Bronchial epithelial cell (primary cell): Measurements from ENCODE around the gene PTPN20. TPM values are rescaled to one million over a fixed set of nuclear protein-coding genes. Genes with fewer than 3 reads are reported as not detected.

Source experiments
- DNase-seq: peaks from one replicate; pipeline ENCODE4 v3.0.0-alpha.2; 2010; ENCODE audit warnings: low read depth
- FAIRE-seq: peaks from 2 replicates; lab custom pipeline; 2011; peaks lifted over from hg19 to GRCh38; lab: Jason Lieb, UNC
- H3K27me3 ChIP-seq: 2 replicates; pipeline ENCODE4 v1.5.1; 2011; ENCODE audit warnings: low read length; ENCODE audit not compliant: control insufficient read depth, insufficient read depth
- H3K36me3 ChIP-seq: 2 replicates; pipeline ENCODE4 v1.5.1; 2011; ENCODE audit warnings: low read length; ENCODE audit not compliant: control insufficient read depth, insufficient read depth
- H3K4me3 ChIP-seq: 2 replicates; pipeline ENCODE4 v1.5.1; 2011; ENCODE audit warnings: mild to moderate bottlenecking, low read depth, low read length, control low read depth
- total RNA-seq: library from RNA; depleted of rRNA; stranded (reverse); fragments of >200 nt; gene quantifications from 2 replicates; pipeline ENCODE4 v1.2.1, GENCODE V29; 2014
- TF ChIP-seq, protein P1 (sequence below): IDR thresholded peaks from 2 replicates; pipeline ENCODE4 v1.5.1; 2011; ENCODE audit warnings: mild to moderate bottlenecking, moderate library complexity, low read length, control low read depth, inconsistent platforms; ENCODE audit not compliant: insufficient read depth, severe bottlenecking

Gene PTPN20
- total RNA-seq, 1 donor from 2014 or later, result 2.1 TPM

DNA sequence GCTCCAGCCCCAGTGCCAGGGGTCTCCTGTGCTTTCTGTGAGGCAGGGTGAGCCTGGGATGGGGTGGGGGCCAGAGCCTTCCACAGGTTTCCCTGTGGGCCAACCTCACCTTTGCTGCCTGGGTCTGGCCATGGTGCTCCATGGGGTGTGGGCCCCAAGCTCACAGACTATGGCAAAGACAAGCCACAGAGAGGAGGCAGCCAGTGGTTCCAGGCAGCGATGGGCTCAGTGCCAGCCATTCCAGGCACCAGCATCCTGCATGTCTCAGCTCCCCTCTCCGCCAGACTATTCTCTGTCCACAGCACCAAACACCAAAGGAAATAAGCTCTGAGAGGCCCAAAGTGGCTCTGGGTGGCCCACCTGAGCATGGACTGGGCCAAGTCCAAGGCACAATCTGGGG is 133.5 kb downstream of the PTPN20 start:
- Histone ChIP-seq H3K36me3 (no peaks in the 10 kb centered on the region), H3K4me3 (no peak overlapping the region), H3K27me3 (no peaks in the 10 kb centered on the region)
- DNase-seq (no peak), FAIRE-seq (no peak)
- TF ChIP-seq, protein P1, sequence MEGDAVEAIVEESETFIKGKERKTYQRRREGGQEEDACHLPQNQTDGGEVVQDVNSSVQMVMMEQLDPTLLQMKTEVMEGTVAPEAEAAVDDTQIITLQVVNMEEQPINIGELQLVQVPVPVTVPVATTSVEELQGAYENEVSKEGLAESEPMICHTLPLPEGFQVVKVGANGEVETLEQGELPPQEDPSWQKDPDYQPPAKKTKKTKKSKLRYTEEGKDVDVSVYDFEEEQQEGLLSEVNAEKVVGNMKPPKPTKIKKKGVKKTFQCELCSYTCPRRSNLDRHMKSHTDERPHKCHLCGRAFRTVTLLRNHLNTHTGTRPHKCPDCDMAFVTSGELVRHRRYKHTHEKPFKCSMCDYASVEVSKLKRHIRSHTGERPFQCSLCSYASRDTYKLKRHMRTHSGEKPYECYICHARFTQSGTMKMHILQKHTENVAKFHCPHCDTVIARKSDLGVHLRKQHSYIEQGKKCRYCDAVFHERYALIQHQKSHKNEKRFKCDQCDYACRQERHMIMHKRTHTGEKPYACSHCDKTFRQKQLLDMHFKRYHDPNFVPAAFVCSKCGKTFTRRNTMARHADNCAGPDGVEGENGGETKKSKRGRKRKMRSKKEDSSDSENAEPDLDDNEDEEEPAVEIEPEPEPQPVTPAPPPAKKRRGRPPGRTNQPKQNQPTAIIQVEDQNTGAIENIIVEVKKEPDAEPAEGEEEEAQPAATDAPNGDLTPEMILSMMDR, result no peak

DNA sequence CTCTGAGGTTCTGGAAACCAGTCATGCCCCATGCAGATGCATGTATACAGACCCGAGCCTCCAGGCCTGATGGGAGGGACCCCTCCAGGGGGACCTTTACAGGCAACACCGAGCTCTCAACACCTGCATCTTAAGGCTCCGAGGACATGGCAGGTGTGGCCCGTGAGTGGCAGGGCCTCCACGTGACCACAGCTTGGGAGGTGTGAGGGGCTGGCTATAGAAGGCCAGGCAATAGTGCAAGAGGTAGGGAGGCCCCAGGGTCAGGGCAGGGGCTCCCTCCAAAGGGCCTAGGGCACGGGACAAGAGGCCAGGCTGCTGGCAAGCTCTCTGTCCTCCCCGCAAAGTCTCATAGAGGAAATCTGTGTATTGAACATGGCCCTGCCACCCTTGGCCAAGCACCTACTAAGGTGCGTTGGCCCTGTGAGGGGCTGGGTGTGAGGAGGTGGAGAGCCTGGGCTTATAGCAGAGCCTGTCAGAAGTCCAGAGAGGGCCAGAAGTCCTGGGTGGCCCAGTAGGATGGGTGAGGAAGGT is 134.2 kb downstream of the PTPN20 start:
- H3K36me3 ChIP-seq, result no peaks in the 10 kb centered on the region
- H3K27me3 ChIP-seq, result no peaks in the 10 kb centered on the region
- no peak for DNase-seq
- no peak overlapping the region for H3K4me3 ChIP-seq
- TF ChIP-seq, protein P1, result no peak
- FAIRE-seq, result peak; percentile 43

DNA sequence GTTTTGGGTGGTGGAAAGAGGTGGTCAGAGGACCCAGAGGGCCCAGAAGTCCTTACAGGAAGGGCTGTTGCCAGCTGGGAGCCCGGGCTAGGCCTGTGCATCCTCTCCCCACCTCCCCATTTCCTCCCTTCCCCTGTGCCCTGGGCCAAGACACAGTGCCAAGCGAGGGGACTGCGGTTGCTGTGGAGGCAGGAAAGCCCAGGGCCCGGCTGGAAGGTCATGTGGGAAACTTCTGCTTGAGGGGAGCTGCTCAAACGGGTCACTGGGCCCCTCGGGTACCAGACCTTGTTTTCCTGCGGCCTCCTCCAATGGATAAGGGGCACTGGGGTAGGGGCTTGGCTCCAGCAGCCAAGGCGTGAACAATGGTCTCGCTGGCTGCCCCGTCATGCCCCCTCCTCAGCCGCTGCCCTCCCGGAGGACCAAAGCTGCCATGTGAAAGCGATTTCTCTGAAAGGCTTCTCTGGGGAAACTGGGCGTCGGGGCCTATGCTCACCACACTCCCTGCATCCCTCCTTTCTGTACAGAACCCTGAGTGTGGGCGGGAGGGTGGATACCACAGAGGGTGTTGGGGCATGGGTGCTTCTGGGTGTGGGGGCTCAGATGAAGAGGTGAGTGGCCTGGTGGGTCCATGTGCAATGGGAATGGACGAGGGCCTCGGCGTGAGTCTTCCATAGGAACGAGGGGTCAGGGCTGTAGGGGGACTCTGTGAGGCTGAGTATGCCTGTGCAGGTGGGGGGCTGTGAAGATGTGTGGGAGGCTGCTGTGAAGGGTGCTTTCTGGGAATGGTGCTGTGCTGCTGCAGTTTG is 135.3 kb downstream of the PTPN20 start:
- H3K27me3 ChIP-seq, result no peaks in the 10 kb centered on the region
- TF ChIP-seq, protein P1, result no peak
- no peak for FAIRE-seq
- H3K36me3 ChIP-seq, result no peaks in the 10 kb centered on the region
- H3K4me3 ChIP-seq, result no peak overlapping the region
- DNase-seq, result no peak

DNA sequence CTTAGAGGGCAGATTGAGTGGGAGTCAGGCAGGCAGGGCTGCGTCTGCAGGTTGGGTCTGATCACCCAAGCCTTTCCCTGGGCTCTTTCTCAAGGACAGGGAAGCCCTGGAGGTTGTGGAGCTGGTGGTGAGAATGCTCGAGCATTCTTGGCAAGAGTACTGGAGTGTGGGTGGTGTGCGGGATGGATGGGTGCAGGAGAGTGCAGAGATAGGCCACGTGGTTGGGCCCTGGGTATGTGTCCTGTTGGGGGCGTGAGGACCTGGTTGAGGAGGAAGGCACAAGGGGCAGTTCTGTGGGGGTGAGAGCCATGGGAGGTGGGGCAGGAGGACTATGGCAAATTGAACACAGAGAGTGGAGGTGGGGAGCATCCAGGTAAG is 135.9 kb downstream of the PTPN20 start:
- FAIRE-seq (no peak), DNase-seq (no peak)
- H3K27me3 ChIP-seq, result no peaks in the 10 kb centered on the region
- no peaks in the 10 kb centered on the region for H3K36me3 ChIP-seq
- H3K4me3 ChIP-seq, result no peak overlapping the region
- TF ChIP-seq, protein P1, result no peak

DNA sequence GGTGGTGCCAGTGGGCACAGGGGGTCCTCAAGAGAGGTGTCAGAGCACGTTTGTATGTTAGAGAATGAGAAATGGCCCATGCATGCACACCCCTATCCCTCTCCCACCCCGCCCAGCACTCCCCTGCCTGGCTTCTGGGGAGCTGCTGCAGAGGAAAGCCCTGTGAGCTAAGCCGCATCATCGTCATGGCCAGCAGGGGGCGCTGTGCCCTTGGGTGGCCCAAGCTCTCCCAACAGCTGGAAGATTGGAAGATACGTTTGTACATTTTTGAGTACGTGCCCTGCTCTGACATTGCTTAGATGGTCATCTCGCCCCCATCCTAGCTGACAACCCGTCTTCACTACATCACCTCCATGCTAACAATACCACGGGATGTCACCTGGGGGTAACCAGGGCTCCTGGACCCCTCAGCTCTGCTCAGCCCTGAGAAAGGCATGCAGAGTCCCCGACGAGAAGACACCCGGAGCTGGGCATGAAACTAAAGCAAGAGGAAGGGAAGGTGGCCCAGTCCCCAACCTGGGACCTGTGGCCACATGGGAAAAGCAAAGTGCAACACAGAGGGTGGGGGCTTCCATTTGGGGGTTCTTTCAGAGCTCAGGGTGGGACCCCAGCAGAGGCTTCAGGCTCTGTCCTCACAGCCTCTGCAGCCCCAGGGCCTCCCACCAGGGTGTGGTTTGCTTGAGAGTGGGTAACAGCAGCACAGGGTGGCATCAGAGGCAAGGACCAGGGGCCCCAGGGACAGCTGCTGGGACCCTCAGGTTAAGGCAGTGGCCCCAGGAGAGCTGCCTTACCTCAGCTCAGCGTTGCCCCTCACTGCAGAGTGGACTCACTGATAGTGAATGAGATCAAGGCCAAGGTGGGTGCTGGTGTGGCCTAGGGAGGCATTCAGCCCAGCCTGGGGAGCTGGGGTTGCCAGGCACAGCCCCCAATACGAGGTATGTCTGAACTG is 136.6 kb downstream of the PTPN20 start:
- DNase-seq (peak; percentile 53), FAIRE-seq (peak; percentile 99)
- TF ChIP-seq, protein P1, result peak; percentile 94

More for the DNA sequence above, 136.6 kb downstream of the PTPN20 start:
- H3K36me3 ChIP-seq, result no peaks in the 10 kb centered on the region
- H3K4me3 ChIP-seq, result no peak overlapping the region
- no peaks in the 10 kb centered on the region for H3K27me3 ChIP-seq
